Measurements from ENCODE around the gene WNT5B. TPM values are rescaled to one million over a fixed set of nuclear protein-coding genes. Genes with fewer than 3 reads are reported as not detected.

WNT5B gene
- total and polyA plus RNA-seq, 2 donors (not counting 1 experiment from before 2014, with no cell fraction given), result 0.33 to 0.57 TPM

GRCh38 chr12:1579651-1580435 is 49.2 kb upstream of the WNT5B start:
- Mint-ChIP-seq H3K9me3 (ENCODE audit: insufficient read depth) (no peaks in the 10 kb centered on the region), H3K4me3 (no peak overlapping the region)

More at GRCh38 chr12:1579651-1580435, 49.2 kb upstream of the WNT5B start:
- TF ChIP-seq EZH2 (IDR thresholded peaks at IDR 0.05; ENCODE audit: borderline replicate concordance, insufficient read depth, low read depth, low read length, poor library complexity, severe bottlenecking) (no peak), CTCF (IDR thresholded peaks at IDR 0.05) (no peak)
- Mint-ChIP-seq H3K4me1 (peaks cover 9% of the 10 kb centered on the region), H3K27me3 (no peaks in the 10 kb centered on the region), H3K27ac (no peak overlapping the region)
- Histone ChIP-seq H3K79me2 (ENCODE audit: control insufficient read depth, insufficient read depth, low read length) (peaks cover 6% of the 10 kb centered on the region), H3K4me1 (ENCODE audit: control insufficient read depth in 2 of 2, insufficient read depth in 2 of 2, low read length in 2 of 2) (peaks cover 6 to 7% of the 10 kb centered on the region in 2 donors), H4K20me1 (ENCODE audit: control insufficient read depth, insufficient read depth, low read length, poor library complexity, severe bottlenecking) (no peaks in the 10 kb centered on the region), H3K9me3 (ENCODE audit: control extremely low read depth in 1 of 3, control insufficient read depth in 2 of 3, insufficient read depth in 1 of 3, low read length in 2 of 3) (no peaks in the 10 kb centered on the region), H3K27me3 (replicated peaks in 1 of 4; ENCODE audit: control extremely low read depth in 1 of 4, control insufficient read depth in 3 of 4, insufficient read depth in 4 of 4, low read length in 3 of 4) (no peaks in the 10 kb centered on the region), H3K4me2 (replicated peaks; ENCODE audit: low read depth, low read length, poor library complexity, severe bottlenecking) (no peak overlapping the region), H2AFZ (ENCODE audit: insufficient read depth, low read depth, low read length, poor library complexity, severe bottlenecking) (no peak overlapping the region), H3K9ac (ENCODE audit: low read length) (no peak overlapping the region), H3K27ac (ENCODE audit: low read length in 2 of 2) (no peak overlapping the region), H3K4me3 (ENCODE audit: control extremely low read depth in 1 of 5, extremely low read depth in 1 of 5, insufficient read depth in 1 of 5, low read depth in 2 of 5, low read length in 4 of 5) (no peak overlapping the region), H3K36me3 (replicated peaks in 1 of 2; ENCODE audit: control extremely low read depth in 1 of 2, control insufficient read depth in 1 of 2, extremely low read depth in 1 of 2, insufficient read depth in 2 of 2, low read length in 1 of 2) (no peaks in the 10 kb centered on the region)
- 93% methylated on average over 5 of the region's 11 CpGs for WGBS (ENCODE audit: insufficient coverage)
- intact Hi-C loops (cut with micrococcal nuclease), result no loop called here
- CTCF ChIA-PET, result interaction anchor here (0.8 to 1.8 kb wide), 2 partner anchors 462 to 765 kb away, joined by 3 to 11 read pairs; no protein-coding TSS in a partner anchor
- DNase-seq (no peak), ATAC-seq (ENCODE audit: low read depth) (no peak)
- POLR2A ChIA-PET, result no interaction called here
